ENCODE measurements around the gene FAM219A.

FAM219A gene

DNA sequence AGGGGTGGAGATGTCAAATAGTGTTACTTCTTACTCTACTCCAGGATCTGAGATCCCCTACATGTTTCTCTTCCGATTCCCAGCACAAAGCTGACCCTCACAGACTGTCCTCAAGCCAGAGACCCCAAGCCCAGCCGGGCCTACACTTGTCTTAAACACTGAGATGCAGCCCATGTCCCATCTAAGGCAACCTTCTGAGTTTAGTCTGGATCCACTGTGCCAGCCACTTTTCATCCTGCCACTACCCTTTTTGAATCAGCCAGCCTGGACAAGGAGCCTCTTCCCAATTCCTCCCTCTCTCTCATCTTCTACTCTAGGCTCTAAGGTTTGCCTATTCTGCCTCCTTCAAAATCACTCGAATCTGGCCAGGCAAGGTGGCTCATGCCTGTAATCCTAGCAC lies 75.5 kb downstream of the FAM219A start:
- DNase-seq (ENCODE audit: low spot score), result no peak
- in situ Hi-C loops (cut with MboI; ENCODE audit: low pct_unique_long_range_greater_than_20kb, low sequenced_read_pairs, unreplicated experiment), result no loop called here
- TF ChIP-seq, protein P1, sequence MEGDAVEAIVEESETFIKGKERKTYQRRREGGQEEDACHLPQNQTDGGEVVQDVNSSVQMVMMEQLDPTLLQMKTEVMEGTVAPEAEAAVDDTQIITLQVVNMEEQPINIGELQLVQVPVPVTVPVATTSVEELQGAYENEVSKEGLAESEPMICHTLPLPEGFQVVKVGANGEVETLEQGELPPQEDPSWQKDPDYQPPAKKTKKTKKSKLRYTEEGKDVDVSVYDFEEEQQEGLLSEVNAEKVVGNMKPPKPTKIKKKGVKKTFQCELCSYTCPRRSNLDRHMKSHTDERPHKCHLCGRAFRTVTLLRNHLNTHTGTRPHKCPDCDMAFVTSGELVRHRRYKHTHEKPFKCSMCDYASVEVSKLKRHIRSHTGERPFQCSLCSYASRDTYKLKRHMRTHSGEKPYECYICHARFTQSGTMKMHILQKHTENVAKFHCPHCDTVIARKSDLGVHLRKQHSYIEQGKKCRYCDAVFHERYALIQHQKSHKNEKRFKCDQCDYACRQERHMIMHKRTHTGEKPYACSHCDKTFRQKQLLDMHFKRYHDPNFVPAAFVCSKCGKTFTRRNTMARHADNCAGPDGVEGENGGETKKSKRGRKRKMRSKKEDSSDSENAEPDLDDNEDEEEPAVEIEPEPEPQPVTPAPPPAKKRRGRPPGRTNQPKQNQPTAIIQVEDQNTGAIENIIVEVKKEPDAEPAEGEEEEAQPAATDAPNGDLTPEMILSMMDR (IDR thresholded peaks at IDR 0.05; ENCODE audit: extremely low read depth, insufficient read depth, missing control alignments), result no peak

DNA sequence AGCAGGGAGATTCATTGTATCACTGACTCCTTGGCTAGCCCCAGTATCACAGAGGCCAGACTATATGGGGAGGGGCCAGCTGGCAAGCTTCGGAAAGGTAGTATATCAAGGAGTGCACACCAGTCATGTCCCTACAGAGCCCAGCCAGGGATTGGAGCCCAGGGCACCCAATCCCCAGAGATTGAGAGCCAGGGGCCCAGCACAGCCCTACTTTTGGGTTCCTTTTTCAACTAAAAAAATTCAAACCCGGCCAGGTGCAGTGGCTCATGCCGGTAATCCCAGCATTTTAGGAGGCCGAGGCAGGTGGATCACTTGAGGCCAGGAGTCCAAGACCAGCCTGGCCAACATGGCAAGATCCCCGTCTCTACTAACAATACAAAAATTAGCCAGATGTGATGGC lies 76.3 kb downstream of the FAM219A start:
- no peak for DNase-seq (ENCODE audit: low spot score)
- TF ChIP-seq, protein P1 (IDR thresholded peaks at IDR 0.05; ENCODE audit: extremely low read depth, insufficient read depth, missing control alignments), result no peak
- in situ Hi-C loops (cut with MboI; ENCODE audit: low pct_unique_long_range_greater_than_20kb, low sequenced_read_pairs, unreplicated experiment), result no loop called here

DNA sequence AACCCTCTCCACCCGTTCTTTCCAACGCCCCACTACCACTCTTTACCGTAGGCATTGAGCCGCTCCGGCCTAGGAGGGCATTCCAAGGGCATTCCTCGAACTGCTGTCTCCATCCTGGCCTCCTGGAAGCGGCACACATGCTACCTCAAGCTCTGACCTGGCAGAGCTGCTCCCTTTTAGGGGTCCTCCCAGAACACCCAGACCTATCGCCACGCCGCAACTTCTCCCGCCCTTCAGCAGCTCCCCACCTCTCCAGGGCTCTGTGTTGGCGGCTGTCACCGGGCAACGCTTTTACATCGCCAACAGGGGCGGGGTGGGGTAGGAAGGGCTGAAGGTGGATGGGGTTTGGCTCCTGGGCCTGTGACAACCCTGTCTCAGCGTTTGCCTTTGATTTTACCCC lies 77.0 kb downstream of the FAM219A start:
- no peak for DNase-seq (ENCODE audit: low spot score)
- TF ChIP-seq, protein P1 (IDR thresholded peaks at IDR 0.05; ENCODE audit: extremely low read depth, insufficient read depth, missing control alignments), result no peak
- in situ Hi-C loops (cut with MboI; ENCODE audit: low pct_unique_long_range_greater_than_20kb, low sequenced_read_pairs, unreplicated experiment), result no loop called here

GRCh38 chr9:34380511-34381315 lies 77.7 kb downstream of the FAM219A start:
- in situ Hi-C loops (cut with MboI; ENCODE audit: low pct_unique_long_range_greater_than_20kb, low sequenced_read_pairs, unreplicated experiment), result no loop called here
- TF ChIP-seq, protein P1 (IDR thresholded peaks at IDR 0.05; ENCODE audit: extremely low read depth, insufficient read depth, missing control alignments), result no peak
- peak; percentile 95 for DNase-seq (ENCODE audit: low spot score)

DNA sequence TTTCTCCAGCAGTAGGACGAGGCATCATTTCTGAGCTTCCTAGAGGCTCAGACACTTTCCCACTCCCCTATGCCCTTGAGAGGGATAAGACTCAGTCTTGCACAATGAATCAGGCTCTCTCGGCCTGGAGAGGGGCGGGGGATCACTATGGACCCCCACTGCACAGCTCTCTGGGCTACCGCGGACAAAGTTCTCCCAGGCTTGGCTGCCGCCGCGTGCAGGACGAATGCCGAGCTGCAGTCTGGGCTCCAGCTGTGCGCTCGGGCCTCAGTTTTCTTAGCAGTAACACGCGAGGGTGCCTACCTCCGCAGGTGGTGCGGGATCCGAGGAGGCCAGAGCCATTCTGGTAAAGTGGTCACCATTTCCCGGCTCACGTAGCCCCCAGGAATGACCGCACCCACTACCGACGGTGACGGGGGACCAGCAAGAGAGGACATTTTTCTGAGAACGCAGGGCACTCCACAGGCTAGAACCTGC lies 78.3 kb downstream of the FAM219A start:
- in situ Hi-C loops (cut with MboI; ENCODE audit: low pct_unique_long_range_greater_than_20kb, low sequenced_read_pairs, unreplicated experiment), result no loop called here
- DNase-seq (ENCODE audit: low spot score), result no peak
- TF ChIP-seq, protein P1 (IDR thresholded peaks at IDR 0.05; ENCODE audit: extremely low read depth, insufficient read depth, missing control alignments), result peak; percentile 2

GRCh38 chr9:34379334-34380033 lies 78.9 kb downstream of the FAM219A start:
- TF ChIP-seq, protein P1 (IDR thresholded peaks at IDR 0.05; ENCODE audit: extremely low read depth, insufficient read depth, missing control alignments), result peak; percentile 98
- in situ Hi-C loops (cut with MboI; ENCODE audit: low pct_unique_long_range_greater_than_20kb, low sequenced_read_pairs, unreplicated experiment), result no loop called here
- peak; percentile 92 for DNase-seq (ENCODE audit: low spot score)

All from GM13977 (cell line).